Measurements from ENCODE around the gene TRIM2.

DNA sequence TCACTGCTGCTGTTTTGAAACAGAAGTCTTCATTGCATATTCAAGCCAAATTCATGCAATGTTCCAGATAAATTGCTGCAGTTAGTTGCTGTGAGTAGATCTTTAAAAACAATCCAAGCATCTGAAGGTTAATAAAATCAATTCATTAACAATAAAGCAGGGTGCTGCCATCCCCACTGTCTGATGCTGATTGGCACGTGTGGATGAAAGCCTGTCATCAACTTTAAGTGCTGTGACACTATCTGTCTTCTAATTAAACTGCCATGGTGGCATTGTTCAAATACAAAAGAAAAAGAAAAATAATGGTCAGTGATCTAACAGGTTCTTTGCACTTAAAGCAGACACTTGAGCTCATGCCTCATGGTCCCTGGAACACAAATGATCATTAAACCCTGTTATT lies 77.2 kb downstream of the TRIM2 start:
- TF ChIP-seq, protein P1, sequence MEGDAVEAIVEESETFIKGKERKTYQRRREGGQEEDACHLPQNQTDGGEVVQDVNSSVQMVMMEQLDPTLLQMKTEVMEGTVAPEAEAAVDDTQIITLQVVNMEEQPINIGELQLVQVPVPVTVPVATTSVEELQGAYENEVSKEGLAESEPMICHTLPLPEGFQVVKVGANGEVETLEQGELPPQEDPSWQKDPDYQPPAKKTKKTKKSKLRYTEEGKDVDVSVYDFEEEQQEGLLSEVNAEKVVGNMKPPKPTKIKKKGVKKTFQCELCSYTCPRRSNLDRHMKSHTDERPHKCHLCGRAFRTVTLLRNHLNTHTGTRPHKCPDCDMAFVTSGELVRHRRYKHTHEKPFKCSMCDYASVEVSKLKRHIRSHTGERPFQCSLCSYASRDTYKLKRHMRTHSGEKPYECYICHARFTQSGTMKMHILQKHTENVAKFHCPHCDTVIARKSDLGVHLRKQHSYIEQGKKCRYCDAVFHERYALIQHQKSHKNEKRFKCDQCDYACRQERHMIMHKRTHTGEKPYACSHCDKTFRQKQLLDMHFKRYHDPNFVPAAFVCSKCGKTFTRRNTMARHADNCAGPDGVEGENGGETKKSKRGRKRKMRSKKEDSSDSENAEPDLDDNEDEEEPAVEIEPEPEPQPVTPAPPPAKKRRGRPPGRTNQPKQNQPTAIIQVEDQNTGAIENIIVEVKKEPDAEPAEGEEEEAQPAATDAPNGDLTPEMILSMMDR (IDR thresholded peaks at IDR 0.05 in 4 of 5, conservative IDR thresholded peaks at IDR 0.05 in 1 of 5) = no peak
- no peak for TF ChIP-seq POLR2A (IDR thresholded peaks at IDR 0.05)
